Esophagus muscularis mucosa (tissue), 4 donors: ENCODE data around the gene AFAP1.

Source experiments
- CTCF ChIP-seq, 3 experiments: fragments of 200-600 bp in 2 of 3; fragments of 450-650 bp in 1 of 3; sonication (generic) in 2 of 3; IDR thresholded peaks; one replicate each; pipeline ENCODE4 v1.5.1; 2017 to 2019; ENCODE audit warnings: antibody characterized with exemption in 3 of 3, mild to moderate bottlenecking in 2 of 3, moderate library complexity in 1 of 3
- EP300 ChIP-seq: sonication (generic); formaldehyde crosslinking; IDR thresholded peaks from one replicate; pipeline ENCODE4 v1.6.1; 2017; ENCODE audit warnings: antibody characterized with exemption
- POLR2A ChIP-seq: fragments of 450-650 bp; IDR thresholded peaks from one replicate; pipeline ENCODE4 v1.6.1; 2017; ENCODE audit warnings: antibody characterized with exemption, moderate library complexity, mild to moderate bottlenecking, low read depth
- POLR2AphosphoS5 ChIP-seq, 2 donors: sonication (generic); formaldehyde crosslinking; IDR thresholded peaks; one replicate each; pipeline ENCODE4 v1.6.1; 2017; ENCODE audit warnings: antibody characterized with exemption in 2 of 2

- TF ChIP-seq CTCF (IDR thresholded peaks at IDR 0.05) (no peak), POLR2A (no peak), EP300 (no peak), POLR2AphosphoS5 (IDR thresholded peaks at IDR 0.05) (no peak)
Measured at GRCh38 chr4:7750972-7751371, 188.7 kb downstream of the AFAP1 start.
